NT2/D1 (cell line): Measurements from ENCODE around the gene ZFAND6.

Experiments
- SUZ12 ChIP-seq: IDR thresholded peaks from 2 replicates; pipeline ENCODE4 v1.6.1; 2011; ENCODE audit not compliant: insufficient read length, insufficient read depth; ENCODE audit errors: extremely low read depth
- YY1 ChIP-seq: IDR thresholded peaks from 2 replicates; pipeline ENCODE4 v1.6.1; 2011; ENCODE audit not compliant: insufficient read length, insufficient read depth

- TF ChIP-seq SUZ12, result no peak
- no peak for TF ChIP-seq YY1
Measured at GRCh38 chr15:80141916-80142598, 82.6 kb downstream of the ZFAND6 start.
